Measurements from ENCODE around the gene KIAA2012.
"Not testable (repeated sequence)": the region's sequence is repeated elsewhere in the genome, so short reads cannot be mapped to it uniquely, and the experiment has no call there.

Gene KIAA2012

GRCh38 chr2:202121532-202122162 lies 48.6 kb downstream of the KIAA2012 start:
- no peak for DNase-seq

GRCh38 chr2:202122163-202122540 lies 49.1 kb downstream of the KIAA2012 start:
- no peak for DNase-seq

GRCh38 chr2:202122980-202123720 lies 50.1 kb downstream of the KIAA2012 start:
- DNase-seq = no peak

- no peak for DNase-seq
Measured at GRCh38 chr2:202124286-202124685, 51.2 kb downstream of the KIAA2012 start.

- DNase-seq = no peak
Measured at GRCh38 chr2:202127687-202128331, 54.8 kb downstream of the KIAA2012 start.

GRCh38 chr2:202129841-202130240 lies 56.8 kb downstream of the KIAA2012 start:
- DNase-seq = no peak

GRCh38 chr2:202133200-202133908 lies 60.3 kb downstream of the KIAA2012 start:
- DNase-seq = no peak

GRCh38 chr2:202133909-202134265 lies 60.8 kb downstream of the KIAA2012 start:
- no peak for DNase-seq

- DNase-seq = no peak
Measured at GRCh38 chr2:202135091-202135874, 62.2 kb downstream of the KIAA2012 start.

GRCh38 chr2:202136039-202136438 lies 63.0 kb downstream of the KIAA2012 start:
- not testable (repeated sequence) for DNase-seq

GRCh38 chr2:202136526-202136925 lies 63.5 kb downstream of the KIAA2012 start:
- no peak for DNase-seq

- no peak for DNase-seq
Measured at GRCh38 chr2:202140522-202141252, 67.6 kb downstream of the KIAA2012 start.

GRCh38 chr2:202141329-202141947 lies 68.4 kb downstream of the KIAA2012 start:
- DNase-seq = no peak

GRCh38 chr2:202142540-202142939 lies 69.5 kb downstream of the KIAA2012 start:
- DNase-seq = no peak

- DNase-seq = no peak
Measured at GRCh38 chr2:202147775-202148174, 74.7 kb downstream of the KIAA2012 start.

GRCh38 chr2:202148515-202149154 lies 75.6 kb downstream of the KIAA2012 start:
- DNase-seq = no peak

- DNase-seq = no peak
Measured at GRCh38 chr2:202149155-202149762, 76.2 kb downstream of the KIAA2012 start.

GRCh38 chr2:202149936-202150335 lies 76.9 kb downstream of the KIAA2012 start:
- DNase-seq = no peak

- DNase-seq = no peak
Measured at GRCh38 chr2:202152104-202152715, 79.2 kb downstream of the KIAA2012 start.

GRCh38 chr2:202154613-202155012 lies 81.6 kb downstream of the KIAA2012 start:
- no peak for DNase-seq
